EL (cell line): Measurements from ENCODE around the gene HYDIN.
"Not testable (repeated sequence)": the region's sequence is repeated elsewhere in the genome, so short reads cannot be mapped to it uniquely, and the experiment has no call there.

Experiments
- DNase-seq: peaks from one replicate; pipeline ENCODE4 v3.0.0-alpha.2; 2016

The HYDIN gene

GRCh38 chr16:71218306-71218963 lies 12.1 kb downstream of the HYDIN start:
- DNase-seq, result no peak

GRCh38 chr16:71217506-71217905 lies 13.0 kb downstream of the HYDIN start:
- no peak for DNase-seq

- no peak for DNase-seq
Observed at GRCh38 chr16:71216714-71217113, 13.8 kb downstream of the HYDIN start.

- no peak for DNase-seq
Observed at GRCh38 chr16:71214746-71215381, 15.7 kb downstream of the HYDIN start.

- DNase-seq, result no peak
Observed at GRCh38 chr16:71205482-71206131, 24.9 kb downstream of the HYDIN start.

GRCh38 chr16:71203631-71204030 lies 26.9 kb downstream of the HYDIN start:
- no peak for DNase-seq

- DNase-seq, result no peak
Observed at GRCh38 chr16:71201556-71201955, 29.0 kb downstream of the HYDIN start.

- DNase-seq, result no peak
Observed at GRCh38 chr16:71201054-71201453, 29.5 kb downstream of the HYDIN start.

GRCh38 chr16:71198408-71198807 lies 32.1 kb downstream of the HYDIN start:
- no peak for DNase-seq

- no peak for DNase-seq
Observed at GRCh38 chr16:71192387-71192786, 38.1 kb downstream of the HYDIN start.

- no peak for DNase-seq
Observed at GRCh38 chr16:71188956-71189712, 41.4 kb downstream of the HYDIN start.

- DNase-seq, result no peak
Observed at GRCh38 chr16:71185347-71185746, 45.2 kb downstream of the HYDIN start.

- no peak for DNase-seq
Observed at GRCh38 chr16:71179569-71179968, 51.0 kb downstream of the HYDIN start.

GRCh38 chr16:71172481-71173207 lies 57.9 kb downstream of the HYDIN start:
- no peak for DNase-seq

GRCh38 chr16:71161007-71161406 lies 69.5 kb downstream of the HYDIN start:
- DNase-seq, result not testable (repeated sequence)

GRCh38 chr16:71157278-71157677 lies 73.2 kb downstream of the HYDIN start:
- not testable (repeated sequence) for DNase-seq

GRCh38 chr16:71153329-71153728 lies 77.2 kb downstream of the HYDIN start:
- DNase-seq, result not testable (repeated sequence)

GRCh38 chr16:71151654-71152053 lies 78.9 kb downstream of the HYDIN start:
- not testable (repeated sequence) for DNase-seq

GRCh38 chr16:71143246-71143645 lies 87.3 kb downstream of the HYDIN start:
- DNase-seq, result not testable (repeated sequence)

- DNase-seq, result not testable (repeated sequence)
Observed at GRCh38 chr16:71110565-71110964, 120.0 kb downstream of the HYDIN start.

GRCh38 chr16:71109656-71110208 lies 120.8 kb downstream of the HYDIN start:
- not testable (repeated sequence) for DNase-seq

- not testable (repeated sequence) for DNase-seq
Observed at GRCh38 chr16:71105881-71106280, 124.6 kb downstream of the HYDIN start.
